ENCODE data around the gene BTBD7.

BTBD7 gene

GRCh38 chr14:93201155-93201704 lies 131.6 kb downstream of the BTBD7 start:
- TF ChIP-seq TAF1 (IDR thresholded peaks at IDR 0.05; ENCODE audit: borderline replicate concordance, insufficient read depth, low read length) = no peak
- TF ChIP-seq SIN3A (IDR thresholded peaks at IDR 0.05; ENCODE audit: borderline replicate concordance, insufficient read depth, low read length) = no peak

GRCh38 chr14:93200553-93200952 lies 132.3 kb downstream of the BTBD7 start:
- TF ChIP-seq FOXP2 (optimal IDR thresholded peaks at IDR 0.05; ENCODE audit: borderline replicate concordance, extremely low read depth, extremely low read length, insufficient read depth) (no peak), SIN3A (IDR thresholded peaks at IDR 0.05; ENCODE audit: borderline replicate concordance, insufficient read depth, low read length) (no peak), TAF1 (IDR thresholded peaks at IDR 0.05; ENCODE audit: borderline replicate concordance, insufficient read depth, low read length) (no peak), REST (IDR thresholded peaks at IDR 0.05; ENCODE audit: insufficient read depth in 1 of 2, low read depth in 2 of 2, low read length in 2 of 2) (no peak), POLR2AphosphoS5 (IDR thresholded peaks at IDR 0.05; ENCODE audit: low read depth, low read length) (no peak)

- TF ChIP-seq POLR2AphosphoS5 (IDR thresholded peaks at IDR 0.05; ENCODE audit: low read depth, low read length) (no peak), TAF1 (IDR thresholded peaks at IDR 0.05; ENCODE audit: borderline replicate concordance, insufficient read depth, low read length) (no peak), SIN3A (IDR thresholded peaks at IDR 0.05; ENCODE audit: borderline replicate concordance, insufficient read depth, low read length) (no peak), REST (IDR thresholded peaks at IDR 0.05; ENCODE audit: insufficient read depth in 1 of 2, low read depth in 2 of 2, low read length in 2 of 2) (no peak), FOXP2 (optimal IDR thresholded peaks at IDR 0.05; ENCODE audit: borderline replicate concordance, extremely low read depth, extremely low read length, insufficient read depth) (no peak)
Measured at GRCh38 chr14:93199031-93199430, 133.8 kb downstream of the BTBD7 start.

GRCh38 chr14:93195316-93195999 lies 137.4 kb downstream of the BTBD7 start:
- TF ChIP-seq FOXP2 (optimal IDR thresholded peaks at IDR 0.05; ENCODE audit: borderline replicate concordance, extremely low read depth, extremely low read length, insufficient read depth) (no peak), REST (IDR thresholded peaks at IDR 0.05; ENCODE audit: insufficient read depth in 1 of 2, low read depth in 2 of 2, low read length in 2 of 2) (no peak), SIN3A (IDR thresholded peaks at IDR 0.05; ENCODE audit: borderline replicate concordance, insufficient read depth, low read length) (no peak)
